T-cell (primary cell): ENCODE data around the gene ARHGEF11. TPM values are rescaled to one million over a fixed set of nuclear protein-coding genes. Genes with fewer than 3 reads are reported as not detected.

Source experiments
- ATAC-seq, 4 experiments: fragments of 200-7000 bp in 3 of 4; fragments of 150-1000 bp in 1 of 4; cut with Tn5 transposase; replicated peaks in 1 of 4; 1 replicate in 3 of 4; 2 replicates in 1 of 4; pipeline ENCODE4 v1.10.0; 2021; ENCODE audit warnings: moderate library complexity in 3 of 4, mild to moderate bottlenecking in 2 of 4, moderate number of reproducible peaks in 1 of 4
- CTCF ChIA-PET, 2 donors: fragments of 300-600 bp; sonication (Branson Sonifier 250); formaldehyde crosslinking; loops; one replicate each; lab custom pipeline; 2022; ENCODE audit warnings: antibody characterized with exemption in 2 of 2; lab: Charles Lee
- POLR2A ChIA-PET, 2 donors: fragments of 300-600 bp; sonication (Branson Sonifier 250); formaldehyde crosslinking; loops; one replicate each; lab custom pipeline; 2022; ENCODE audit warnings: antibody characterized with exemption in 2 of 2; lab: Charles Lee
- DNase-seq, 35 experiments: peaks; one replicate each; pipeline versions ENCODE4 v3.0.0 to v3.0.0-alpha.2; 2013 to 2023
- H3K27ac ChIP-seq: one replicate; pipeline ENCODE4 v1.5.1; 2013; ENCODE audit warnings: low read length
- H3K27me3 ChIP-seq, 2 experiments: replicated peaks in 1 of 2; 1 replicate in 1 of 2; 2 replicates in 1 of 2; pipeline versions ENCODE4 v1.6.1 to v1.7.0; 2013; ENCODE audit warnings: low read length in 1 of 2, mixed read lengths in 1 of 2; ENCODE audit not compliant: control insufficient read depth in 2 of 2, insufficient read depth in 2 of 2; ENCODE audit errors: extremely low read depth in 1 of 2
- H3K36me3 ChIP-seq, 2 donors: 1 replicate in 1 of 2; 2 replicates in 1 of 2; pipeline versions ENCODE4 v1.6.1 to v1.7.0; 2013; ENCODE audit warnings: low read length in 1 of 2; ENCODE audit not compliant: control insufficient read depth in 2 of 2, insufficient read depth in 1 of 2; ENCODE audit errors: extremely low read depth in 1 of 2
- H3K4me1 ChIP-seq, 2 experiments: 1 replicate in 1 of 2; 2 replicates in 1 of 2; pipeline versions ENCODE4 v1.6.1 to v1.7.0; 2013; ENCODE audit warnings: low read length in 2 of 2, mixed read lengths in 1 of 2; ENCODE audit not compliant: insufficient read depth in 2 of 2, control insufficient read depth in 1 of 2; ENCODE audit errors: extremely low read depth in 1 of 2
- H3K4me3 ChIP-seq, 2 donors: 1 replicate in 1 of 2; 2 replicates in 1 of 2; pipeline versions ENCODE4 v1.5.1 to v1.7.0; 2013; ENCODE audit warnings: mild to moderate bottlenecking in 2 of 2, low read length in 1 of 2, moderate library complexity in 1 of 2; ENCODE audit not compliant: control insufficient read depth in 1 of 2; ENCODE audit errors: extremely low read depth in 1 of 2
- H3K9me3 ChIP-seq: 2 replicates; pipeline ENCODE4 v1.7.0; 2013
- H3K27ac Mint-ChIP-seq, 2 donors: one replicate each; pipeline ENCODE4 v1.8.0; 2020 to 2021; ENCODE audit warnings: mild to moderate bottlenecking in 2 of 2, mixed read lengths in 2 of 2
- H3K27me3 Mint-ChIP-seq, 2 donors: one replicate each; pipeline ENCODE4 v1.8.0; 2021 to 2022; ENCODE audit warnings: mixed read lengths in 2 of 2
- H3K36me3 Mint-ChIP-seq: one replicate; pipeline ENCODE4 v1.8.0; 2021; ENCODE audit warnings: mixed read lengths
- H3K4me1 Mint-ChIP-seq, 3 donors: one replicate each; pipeline ENCODE4 v1.8.0; 2020 to 2022; ENCODE audit warnings: mixed read lengths in 3 of 3, mild to moderate bottlenecking in 1 of 3
- H3K4me3 Mint-ChIP-seq, 3 donors: one replicate each; pipeline ENCODE4 v1.8.0; 2020 to 2022; ENCODE audit warnings: mild to moderate bottlenecking in 3 of 3, mixed read lengths in 3 of 3, moderate library complexity in 3 of 3
- H3K9me3 Mint-ChIP-seq, 3 donors: one replicate each; pipeline ENCODE4 v1.8.0; 2020 to 2022; ENCODE audit warnings: mixed read lengths in 3 of 3
- WGBS: methylation state at CpG from one replicate; pipeline ENCODE4 v1.1.5; 2013; ENCODE audit warnings: missing lambda C conversion rate; ENCODE audit not compliant: insufficient coverage; 5-methylcytosine and 5-hydroxymethylcytosine counted together
- total RNA-seq, 35 experiments: library from RNA in 6 of 35; stranded (reverse) in 6 of 35; fragments of 120-200 nt in 1 of 35; gene quantifications; one replicate each; pipeline versions ENCODE4 v1.2.1 to v1.2.4 and lab custom pipeline; 2013 to 2026

ARHGEF11 gene
- total RNA-seq, 5 donors from 2014 or later (not counting 1 experiment from before 2014, with no cell fraction given) = 20.7 to 34.6 (median 34.1) TPM

GRCh38 chr1:157011845-157012244, 33.7 kb downstream of the ARHGEF11 start:
- H3K27ac ChIP-seq = no peak overlapping the region
- Mint-ChIP-seq H3K27ac (no peak overlapping the region), H3K27me3 (peaks cover 25 to 27% of the 10 kb centered on the region in 2 donors), H3K9me3 (no peaks in the 10 kb centered on the region), H3K36me3 (no peaks in the 10 kb centered on the region), H3K4me3 (no peak overlapping the region), H3K4me1 (no peaks in the 10 kb centered on the region)
- no peaks in the 10 kb centered on the region for H3K9me3 ChIP-seq
- no peaks in the 10 kb centered on the region for H3K36me3 ChIP-seq
- WGBS = 100% methylated on average over 1 of the region's 3 CpGs
- CTCF ChIA-PET = no interaction called here
- DNase-seq (no peak), ATAC-seq (no peak)
- no peaks in the 10 kb centered on the region for H3K4me1 ChIP-seq
- POLR2A ChIA-PET = no interaction called here
- H3K27me3 ChIP-seq = peaks cover 0 to 10% of the 10 kb centered on the region in 2 experiments
- H3K4me3 ChIP-seq = no peak overlapping the region

GRCh38 chr1:157008502-157008901, 37.0 kb downstream of the ARHGEF11 start:
- H3K36me3 Mint-ChIP-seq = no peaks in the 10 kb centered on the region

DNA sequence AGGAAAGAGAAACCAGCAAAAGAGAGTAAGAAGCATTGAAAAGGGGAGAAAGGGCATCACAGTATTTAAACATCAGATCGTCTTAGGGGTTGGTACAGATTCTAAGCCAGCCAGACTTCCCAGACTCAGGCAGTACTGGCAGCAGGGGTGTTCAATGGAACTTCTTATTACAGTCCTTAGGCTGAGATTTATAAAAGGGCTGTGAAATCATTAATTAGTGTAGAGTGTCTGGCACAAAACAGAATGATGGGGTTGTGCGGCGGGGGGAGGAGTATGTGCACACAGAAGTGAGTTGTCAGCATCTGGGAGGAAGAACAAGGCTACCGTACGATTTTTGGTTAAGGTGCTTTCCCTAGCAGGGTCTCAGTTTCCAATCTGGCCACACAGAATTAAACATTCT, 38.2 kb downstream of the ARHGEF11 start:
- Histone ChIP-seq H3K36me3 (no peaks in the 10 kb centered on the region), H3K27me3 (peaks cover 0 to 9% of the 10 kb centered on the region in 2 experiments), H3K27ac (no peak overlapping the region), H3K4me1 (no peaks in the 10 kb centered on the region), H3K9me3 (no peaks in the 10 kb centered on the region), H3K4me3 (no peak overlapping the region)
- ChIA-PET POLR2A (no interaction called here), CTCF (no interaction called here)
- H3K4me1 Mint-ChIP-seq = no peaks in the 10 kb centered on the region
- H3K4me3 Mint-ChIP-seq = no peak overlapping the region
- no peak overlapping the region for H3K27ac Mint-ChIP-seq
- no peak for DNase-seq
- WGBS = 65% methylated on average over 4 of the region's 5 CpGs
- H3K27me3 Mint-ChIP-seq = peaks cover 26 to 40% of the 10 kb centered on the region in 2 donors
- H3K36me3 Mint-ChIP-seq = no peaks in the 10 kb centered on the region
- H3K9me3 Mint-ChIP-seq = no peaks in the 10 kb centered on the region
- ATAC-seq = no peak

More at GRCh38 chr1:157008502-157008901, 37.0 kb downstream of the ARHGEF11 start:
- Mint-ChIP-seq H3K27me3 (peaks cover 26 to 40% of the 10 kb centered on the region in 2 donors), H3K4me3 (no peak overlapping the region), H3K4me1 (no peaks in the 10 kb centered on the region), H3K9me3 (no peaks in the 10 kb centered on the region), H3K27ac (no peak overlapping the region)
- DNase-seq (no peak), ATAC-seq (no peak)
- H3K9me3 ChIP-seq = no peaks in the 10 kb centered on the region
- POLR2A ChIA-PET = no interaction called here
- H3K4me3 ChIP-seq = no peak overlapping the region
- CTCF ChIA-PET = no interaction called here
- no peaks in the 10 kb centered on the region for H3K36me3 ChIP-seq
- no CpG with 5 or more reads among the region's 1 CpG for WGBS
- H3K27me3 ChIP-seq = peaks cover 0 to 9% of the 10 kb centered on the region in 2 experiments
- no peaks in the 10 kb centered on the region for H3K4me1 ChIP-seq
- H3K27ac ChIP-seq = no peak overlapping the region

DNA sequence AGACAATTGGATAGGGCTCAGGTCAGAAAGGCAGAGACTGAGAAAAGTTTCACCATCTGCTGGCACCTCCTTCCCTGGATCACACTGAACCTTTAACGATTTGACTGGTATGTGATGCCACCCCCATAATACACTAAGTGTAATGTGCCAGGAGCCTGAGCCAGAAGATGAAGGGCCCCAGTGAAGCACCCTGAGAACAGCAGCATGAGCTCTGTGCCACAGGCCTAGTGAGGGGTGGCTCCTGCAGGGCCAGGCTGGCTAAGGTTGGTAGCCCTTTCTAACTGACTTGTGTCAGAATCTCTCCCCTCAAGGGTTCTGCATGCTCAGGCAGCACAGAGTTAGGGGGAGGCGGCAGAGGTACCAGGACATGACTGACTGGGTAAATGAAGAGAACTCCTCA, 38.9 kb downstream of the ARHGEF11 start:
- ATAC-seq (no peak), DNase-seq (no peak)
- Histone ChIP-seq H3K9me3 (no peaks in the 10 kb centered on the region), H3K4me3 (no peak overlapping the region), H3K4me1 (no peaks in the 10 kb centered on the region), H3K27ac (no peak overlapping the region), H3K27me3 (peaks cover 0 to 9% of the 10 kb centered on the region in 2 experiments), H3K36me3 (no peaks in the 10 kb centered on the region)
- POLR2A ChIA-PET = no interaction called here
- no peaks in the 10 kb centered on the region for H3K9me3 Mint-ChIP-seq
- no peaks in the 10 kb centered on the region for H3K36me3 Mint-ChIP-seq
- H3K4me3 Mint-ChIP-seq = no peak overlapping the region
- CTCF ChIA-PET = no interaction called here
- H3K4me1 Mint-ChIP-seq = no peaks in the 10 kb centered on the region
- 86% methylated on average over 1 of the region's 2 CpGs for WGBS
- no peak overlapping the region for H3K27ac Mint-ChIP-seq
- peaks cover 26 to 40% of the 10 kb centered on the region in 2 donors for H3K27me3 Mint-ChIP-seq

DNA sequence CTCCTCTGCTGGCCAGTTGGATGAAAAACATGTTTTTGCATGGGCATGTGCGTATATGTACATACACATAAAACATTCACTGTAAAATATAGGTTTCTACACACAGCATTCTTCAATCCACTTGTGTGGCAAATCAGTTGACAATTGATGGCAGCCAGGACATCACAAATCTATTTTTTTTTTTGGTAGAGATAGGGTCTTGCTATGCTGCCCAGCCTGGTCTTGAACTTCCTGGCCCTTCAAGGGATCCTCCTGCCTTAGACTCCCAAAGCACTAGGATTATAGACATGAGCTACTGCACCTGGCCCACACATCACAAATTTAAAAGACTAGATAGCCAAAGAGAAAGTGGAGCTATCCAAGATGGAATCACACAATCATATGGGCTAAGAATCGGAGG, 39.6 kb downstream of the ARHGEF11 start:
- Mint-ChIP-seq H3K4me1 (no peaks in the 10 kb centered on the region), H3K4me3 (no peak overlapping the region), H3K27ac (no peak overlapping the region), H3K9me3 (no peaks in the 10 kb centered on the region), H3K27me3 (peaks cover 28 to 34% of the 10 kb centered on the region in 2 donors), H3K36me3 (no peaks in the 10 kb centered on the region)
- 100% methylated on average over 1 of the region's 2 CpGs for WGBS
- no peaks in the 10 kb centered on the region for H3K9me3 ChIP-seq
- POLR2A ChIA-PET = no interaction called here
- CTCF ChIA-PET = no interaction called here
- no peak overlapping the region for H3K27ac ChIP-seq
- ATAC-seq = no peak
- no peak for DNase-seq
- H3K4me3 ChIP-seq = no peak overlapping the region
- peaks cover 0 to 9% of the 10 kb centered on the region in 2 experiments for H3K27me3 ChIP-seq
- H3K4me1 ChIP-seq = no peaks in the 10 kb centered on the region
- no peaks in the 10 kb centered on the region for H3K36me3 ChIP-seq

GRCh38 chr1:157004806-157005205, 40.7 kb downstream of the ARHGEF11 start:
- Mint-ChIP-seq H3K4me3 (no peak overlapping the region), H3K27ac (no peak overlapping the region), H3K27me3 (peaks cover 28 to 32% of the 10 kb centered on the region in 2 donors), H3K4me1 (no peaks in the 10 kb centered on the region), H3K36me3 (no peaks in the 10 kb centered on the region), H3K9me3 (no peaks in the 10 kb centered on the region)
- ChIA-PET CTCF (no interaction called here), POLR2A (no interaction called here)
- no peak overlapping the region for H3K27ac ChIP-seq
- no peaks in the 10 kb centered on the region for H3K36me3 ChIP-seq
- no peak for DNase-seq
- no peak overlapping the region for H3K4me3 ChIP-seq
- H3K4me1 ChIP-seq = no peaks in the 10 kb centered on the region
- WGBS = 14% methylated on average over 1 of the region's 3 CpGs
- H3K27me3 ChIP-seq = peaks cover 0 to 9% of the 10 kb centered on the region in 2 experiments
- H3K9me3 ChIP-seq = no peaks in the 10 kb centered on the region
- ATAC-seq = no peak

GRCh38 chr1:157004327-157004726, 41.2 kb downstream of the ARHGEF11 start:
- H3K9me3 Mint-ChIP-seq = no peaks in the 10 kb centered on the region
- H3K36me3 Mint-ChIP-seq = no peaks in the 10 kb centered on the region
- H3K4me1 Mint-ChIP-seq = no peaks in the 10 kb centered on the region
- Histone ChIP-seq H3K4me3 (no peak overlapping the region), H3K9me3 (no peaks in the 10 kb centered on the region), H3K27me3 (peaks cover 0 to 9% of the 10 kb centered on the region in 2 experiments), H3K36me3 (no peaks in the 10 kb centered on the region), H3K4me1 (no peaks in the 10 kb centered on the region), H3K27ac (no peak overlapping the region)
- WGBS = 92% methylated on average over 2 of the region's 4 CpGs
- no peak for ATAC-seq
- ChIA-PET CTCF (no interaction called here), POLR2A (no interaction called here)
- no peak for DNase-seq
- no peak overlapping the region for H3K27ac Mint-ChIP-seq
- peaks cover 28% of the 10 kb centered on the region in 2 donors for H3K27me3 Mint-ChIP-seq
- no peak overlapping the region for H3K4me3 Mint-ChIP-seq
